ENCODE measurements around the gene SSH2. TPM values are rescaled to one million over a fixed set of nuclear protein-coding genes. Genes with fewer than 3 reads are reported as not detected.
"Not testable (repeated sequence)": the region's sequence is repeated elsewhere in the genome, so short reads cannot be mapped to it uniquely, and the experiment has no call there.

The SSH2 gene
- total and polyA plus RNA-seq, 7 donors = 18.3 to 35.1 (median 26.5) TPM

DNA sequence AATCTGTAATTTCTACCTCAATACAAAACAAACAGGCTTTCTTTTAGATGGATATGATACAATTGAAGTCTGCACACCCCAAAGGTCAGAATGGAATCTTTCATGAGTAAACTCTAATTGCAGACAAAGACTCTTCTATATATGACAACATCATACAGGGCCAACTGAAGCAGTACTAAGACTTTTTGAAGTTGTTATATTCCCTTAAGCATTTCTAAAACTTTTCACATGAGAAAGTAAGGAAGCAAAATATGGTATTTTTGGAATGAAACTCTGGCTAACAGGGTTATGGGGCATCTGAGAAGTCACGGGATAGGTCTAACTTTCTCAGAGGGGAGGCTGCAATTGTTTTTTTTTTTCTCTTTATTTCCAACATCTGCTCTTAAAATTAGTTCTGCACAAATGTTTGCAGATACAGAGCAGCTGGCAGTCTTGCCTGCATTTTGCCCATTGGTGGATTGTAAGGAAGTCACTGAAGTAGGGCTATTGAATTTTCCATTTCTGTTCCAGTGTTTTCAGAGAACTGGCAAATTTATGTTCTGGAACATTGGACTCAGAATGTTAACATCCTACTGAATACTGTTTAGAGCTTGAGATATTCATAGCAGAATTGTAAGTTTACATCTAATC, 59.1 kb downstream of the SSH2 start:
- H3K27ac ChIP-seq = no peak overlapping the region
- H3K4me3 ChIP-seq = no peak overlapping the region
- no peak for DNase-seq
- H3K27me3 ChIP-seq = no peaks in the 10 kb centered on the region
- H3K36me3 ChIP-seq = no peaks in the 10 kb centered on the region
- intact Hi-C loops (cut with DNase I) = no loop called here
- H3K4me1 ChIP-seq = peaks cover 0 to 8% (median 0%) of the 10 kb centered on the region in 4 donors
- 36 to 54% methylated on average over 1 of the region's 1 CpG for WGBS, 2 donors
- TF ChIP-seq EP300 (IDR thresholded peaks at IDR 0.05) (no peak), POLR2AphosphoS5 (IDR thresholded peaks at IDR 0.05) (no peak), POLR2A (IDR thresholded peaks at IDR 0.05) (no peak)
- TF ChIP-seq, protein P1, sequence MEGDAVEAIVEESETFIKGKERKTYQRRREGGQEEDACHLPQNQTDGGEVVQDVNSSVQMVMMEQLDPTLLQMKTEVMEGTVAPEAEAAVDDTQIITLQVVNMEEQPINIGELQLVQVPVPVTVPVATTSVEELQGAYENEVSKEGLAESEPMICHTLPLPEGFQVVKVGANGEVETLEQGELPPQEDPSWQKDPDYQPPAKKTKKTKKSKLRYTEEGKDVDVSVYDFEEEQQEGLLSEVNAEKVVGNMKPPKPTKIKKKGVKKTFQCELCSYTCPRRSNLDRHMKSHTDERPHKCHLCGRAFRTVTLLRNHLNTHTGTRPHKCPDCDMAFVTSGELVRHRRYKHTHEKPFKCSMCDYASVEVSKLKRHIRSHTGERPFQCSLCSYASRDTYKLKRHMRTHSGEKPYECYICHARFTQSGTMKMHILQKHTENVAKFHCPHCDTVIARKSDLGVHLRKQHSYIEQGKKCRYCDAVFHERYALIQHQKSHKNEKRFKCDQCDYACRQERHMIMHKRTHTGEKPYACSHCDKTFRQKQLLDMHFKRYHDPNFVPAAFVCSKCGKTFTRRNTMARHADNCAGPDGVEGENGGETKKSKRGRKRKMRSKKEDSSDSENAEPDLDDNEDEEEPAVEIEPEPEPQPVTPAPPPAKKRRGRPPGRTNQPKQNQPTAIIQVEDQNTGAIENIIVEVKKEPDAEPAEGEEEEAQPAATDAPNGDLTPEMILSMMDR (IDR thresholded peaks at IDR 0.05) = no peak
- H3K9me3 ChIP-seq = no peaks in the 10 kb centered on the region

DNA sequence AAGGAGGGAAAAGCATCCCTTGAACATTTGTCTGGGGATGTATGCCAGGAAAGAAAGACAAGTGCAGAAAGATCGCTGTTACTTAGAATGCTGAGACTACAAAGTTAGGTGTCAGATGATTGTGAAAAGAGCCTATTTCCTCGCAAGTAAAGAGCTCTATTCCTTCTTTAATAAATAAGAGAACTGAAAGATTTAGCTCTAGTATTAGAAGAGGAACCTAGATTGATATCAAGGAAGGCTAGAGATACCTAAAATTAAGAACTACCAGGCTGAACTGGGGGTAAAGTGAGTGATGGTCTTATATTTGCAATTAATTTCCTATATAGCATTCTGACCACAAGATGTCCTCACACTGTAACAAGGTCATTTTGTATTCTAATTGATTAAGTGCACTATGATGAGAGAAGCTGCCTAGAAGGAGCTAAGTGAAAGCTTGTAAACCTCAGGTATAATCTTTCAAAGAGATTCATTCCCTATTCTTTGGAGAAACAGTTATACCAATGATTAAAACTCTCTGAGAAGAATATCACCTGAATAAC, 62.3 kb downstream of the SSH2 start:
- Histone ChIP-seq H3K9me3 (no peaks in the 10 kb centered on the region), H3K27me3 (no peaks in the 10 kb centered on the region), H3K4me1 (peaks cover 0 to 8% (median 0%) of the 10 kb centered on the region in 4 donors), H3K4me3 (no peak overlapping the region), H3K36me3 (no peaks in the 10 kb centered on the region), H3K27ac (no peak overlapping the region)
- WGBS, 2 donors = 84 to 87% methylated on average over 2 of the region's 2 CpGs
- intact Hi-C loops (cut with DNase I) = no loop called here
- no peak for TF ChIP-seq EP300 (IDR thresholded peaks at IDR 0.05)
- no peak for DNase-seq

DNA sequence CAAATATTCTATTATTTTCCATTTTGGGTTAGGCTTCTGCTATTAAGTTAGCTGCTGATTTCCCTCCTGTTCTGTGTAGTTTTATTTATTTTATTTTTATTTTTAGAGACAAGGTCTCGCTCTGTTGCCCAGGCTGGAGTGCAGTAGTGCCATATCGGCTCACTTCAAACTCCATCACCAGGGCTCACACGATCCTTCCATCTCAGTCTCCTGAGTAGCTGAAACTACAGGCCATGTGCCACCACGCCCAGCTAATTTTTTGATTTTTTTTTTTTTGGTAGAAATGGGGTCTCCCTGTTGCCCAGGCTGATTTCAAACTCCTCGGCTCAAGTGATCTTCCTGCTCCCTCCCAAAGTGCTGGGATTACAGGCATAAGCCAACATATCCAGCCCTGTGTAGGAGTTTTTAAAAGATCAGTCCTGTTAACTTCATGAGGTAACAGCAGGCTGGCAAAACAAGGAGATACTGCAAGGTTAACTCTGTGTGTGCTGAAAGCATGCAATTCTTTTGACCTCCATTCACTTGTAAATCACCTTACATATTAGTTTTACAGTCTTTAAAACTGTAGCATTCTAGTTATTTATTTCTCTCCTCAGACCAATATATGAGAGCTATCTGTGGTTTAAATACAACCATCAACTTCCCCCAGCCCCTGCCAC, 63.2 kb downstream of the SSH2 start:
- DNase-seq = no peak
- intact Hi-C loops (cut with DNase I) = no loop called here
- Histone ChIP-seq H3K4me1 (peaks cover 0 to 8% (median 0%) of the 10 kb centered on the region in 4 donors), H3K27me3 (no peaks in the 10 kb centered on the region), H3K9me3 (no peaks in the 10 kb centered on the region), H3K36me3 (no peaks in the 10 kb centered on the region), H3K4me3 (no peak overlapping the region), H3K27ac (no peak overlapping the region)
- no peak for TF ChIP-seq POLR2A (IDR thresholded peaks at IDR 0.05)
- TF ChIP-seq POLR2AphosphoS5 (IDR thresholded peaks at IDR 0.05) = no peak
- TF ChIP-seq EP300 (IDR thresholded peaks at IDR 0.05) = no peak
- TF ChIP-seq, protein P1 (IDR thresholded peaks at IDR 0.05) = no peak
- 83% methylated on average over 5 of the region's 5 CpGs for WGBS, 2 donors

DNA sequence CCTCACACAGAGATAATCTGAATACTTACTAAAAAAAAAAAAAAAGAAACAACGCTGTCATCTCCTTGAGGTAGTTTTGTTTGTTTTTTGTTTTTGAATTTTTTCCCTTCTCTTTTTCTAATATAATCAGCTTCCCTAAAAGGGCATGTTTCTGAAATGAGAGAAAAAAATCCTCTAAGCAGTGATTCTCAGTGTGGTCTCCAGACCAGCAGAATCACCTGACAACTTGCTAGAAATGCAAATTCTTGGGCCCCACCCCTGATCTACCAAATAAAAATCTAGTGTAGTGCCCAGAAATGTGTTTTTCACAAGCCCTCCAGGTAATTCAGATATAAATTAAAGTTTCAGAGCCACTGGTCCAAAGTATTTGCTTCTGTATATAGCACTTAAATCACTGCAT, 65.4 kb downstream of the SSH2 start:
- no peak overlapping the region for H3K4me3 ChIP-seq
- TF ChIP-seq EP300 (IDR thresholded peaks at IDR 0.05) (no peak), POLR2AphosphoS5 (IDR thresholded peaks at IDR 0.05) (no peak), POLR2A (IDR thresholded peaks at IDR 0.05) (no peak)
- TF ChIP-seq, protein P1 (IDR thresholded peaks at IDR 0.05) = no peak
- no peaks in the 10 kb centered on the region for H3K9me3 ChIP-seq
- H3K27me3 ChIP-seq = no peaks in the 10 kb centered on the region
- 91 to 100% methylated on average over 1 of the region's 1 CpG for WGBS, 2 donors
- H3K4me1 ChIP-seq = peaks cover 0 to 8% (median 0%) of the 10 kb centered on the region in 4 donors
- intact Hi-C loops (cut with DNase I) = no loop called here
- no peaks in the 10 kb centered on the region for H3K36me3 ChIP-seq
- DNase-seq = no peak
- no peak overlapping the region for H3K27ac ChIP-seq

DNA sequence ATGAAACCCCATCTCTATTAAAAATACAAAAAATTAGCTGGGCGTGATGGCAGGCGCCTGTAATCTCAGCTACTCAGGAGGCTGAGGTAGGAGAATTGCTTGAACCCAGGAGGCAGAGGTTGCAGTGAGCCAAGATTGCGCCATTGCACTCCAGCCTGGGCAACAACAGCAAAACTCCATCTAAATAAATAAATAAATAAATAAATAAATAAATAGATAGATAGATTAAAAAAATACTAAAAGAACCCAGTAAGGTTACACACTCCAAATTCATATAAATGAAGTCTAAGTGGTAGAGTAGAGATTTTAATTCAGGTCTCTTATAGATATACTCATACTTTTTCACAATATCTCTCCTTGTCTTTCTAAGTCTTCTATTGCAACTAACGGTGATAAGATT, 65.9 kb downstream of the SSH2 start:
- H3K9me3 ChIP-seq; H3K4me3 ChIP-seq; H3K27me3 ChIP-seq; H3K27ac ChIP-seq; H3K36me3 ChIP-seq; H3K4me1 ChIP-seq; intact Hi-C loops (cut with DNase I); DNase-seq: not testable (repeated sequence)
- WGBS, 2 donors = 98 to 99% methylated on average over 4 of the region's 4 CpGs
